ENCODE measurements around the gene BLOC1S4.
A peak's percentile ranks its signal among the peaks of the same experiment; 100 is the strongest.

BLOC1S4 gene

GRCh38 chr4:6701371-6701770, 14.6 kb upstream of the BLOC1S4 start:
- H3K9me3 Mint-ChIP-seq: peaks cover 0 to 5% of the 10 kb centered on the region in 2 donors
- H3K4me1 Mint-ChIP-seq: peaks cover 64% of the 10 kb centered on the region
- no peak for ATAC-seq
- no peak overlapping the region for H3K27ac Mint-ChIP-seq
- H3K27me3 Mint-ChIP-seq: no peaks in the 10 kb centered on the region
- peak in 1 of 2 donors; percentile 48 for DNase-seq
- H3K4me3 Mint-ChIP-seq: no peak overlapping the region

- H3K9me3 Mint-ChIP-seq: peaks cover 0 to 5% of the 10 kb centered on the region in 2 donors
- peaks cover 68% of the 10 kb centered on the region for H3K4me1 Mint-ChIP-seq
- ATAC-seq (no peak), DNase-seq (no peak)
- no peaks in the 10 kb centered on the region for H3K27me3 Mint-ChIP-seq
- peak overlapping the region in 1 of 2 donors; percentile 17 for H3K27ac Mint-ChIP-seq
- no peak overlapping the region for H3K4me3 Mint-ChIP-seq
Observed at GRCh38 chr4:6702761-6703160, 13.2 kb upstream of the BLOC1S4 start.

DNA sequence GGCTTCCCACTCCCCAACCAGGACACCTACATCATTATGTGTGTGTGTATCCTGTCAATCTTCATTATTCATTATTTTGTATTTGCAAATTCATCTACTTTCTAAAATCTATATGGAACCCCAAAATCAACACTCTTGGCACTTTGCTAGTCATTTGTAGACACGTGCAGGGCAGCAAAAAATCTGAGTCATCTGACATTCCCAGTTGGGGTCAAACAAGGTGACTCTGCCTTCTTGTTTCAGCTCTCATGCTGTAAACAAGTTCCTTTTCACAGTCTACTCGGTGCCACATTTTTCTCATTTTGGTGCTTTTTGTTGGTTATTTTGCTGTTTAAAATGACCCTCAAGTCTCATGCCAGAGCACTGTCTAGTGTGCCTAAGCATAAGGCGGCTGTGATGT, 12.2 kb upstream of the BLOC1S4 start:
- H3K4me1 Mint-ChIP-seq: peaks cover 70% of the 10 kb centered on the region
- ATAC-seq (peak; percentile 42), DNase-seq (no peak)
- H3K27ac Mint-ChIP-seq: peak overlapping the region in 1 of 2 donors; percentile 49
- H3K9me3 Mint-ChIP-seq: peaks cover 0 to 5% of the 10 kb centered on the region in 2 donors
- H3K4me3 Mint-ChIP-seq: peak overlapping the region; percentile 19 to 48
- no peaks in the 10 kb centered on the region for H3K27me3 Mint-ChIP-seq

- H3K27ac Mint-ChIP-seq: peak overlapping the region in 1 of 2 donors; percentile 91
- peak; percentile 67 for ATAC-seq
- peak overlapping the region; percentile 22 to 81 for H3K4me3 Mint-ChIP-seq
- no peak for DNase-seq
- H3K4me1 Mint-ChIP-seq: peaks cover 68% of the 10 kb centered on the region
- H3K9me3 Mint-ChIP-seq: peaks cover 0 to 5% of the 10 kb centered on the region in 2 donors
- H3K27me3 Mint-ChIP-seq: no peaks in the 10 kb centered on the region
Observed at GRCh38 chr4:6705646-6706045, 10.3 kb upstream of the BLOC1S4 start.

GRCh38 chr4:6706173-6706572, 9.8 kb upstream of the BLOC1S4 start:
- H3K27ac Mint-ChIP-seq: peak overlapping the region in 1 of 2 donors; percentile 95
- peaks cover 0 to 5% of the 10 kb centered on the region in 2 donors for H3K9me3 Mint-ChIP-seq
- peaks cover 73% of the 10 kb centered on the region for H3K4me1 Mint-ChIP-seq
- DNase-seq: no peak
- H3K4me3 Mint-ChIP-seq: peak overlapping the region in 1 of 2 donors; percentile 81
- H3K27me3 Mint-ChIP-seq: no peaks in the 10 kb centered on the region
- no peak for ATAC-seq

DNA sequence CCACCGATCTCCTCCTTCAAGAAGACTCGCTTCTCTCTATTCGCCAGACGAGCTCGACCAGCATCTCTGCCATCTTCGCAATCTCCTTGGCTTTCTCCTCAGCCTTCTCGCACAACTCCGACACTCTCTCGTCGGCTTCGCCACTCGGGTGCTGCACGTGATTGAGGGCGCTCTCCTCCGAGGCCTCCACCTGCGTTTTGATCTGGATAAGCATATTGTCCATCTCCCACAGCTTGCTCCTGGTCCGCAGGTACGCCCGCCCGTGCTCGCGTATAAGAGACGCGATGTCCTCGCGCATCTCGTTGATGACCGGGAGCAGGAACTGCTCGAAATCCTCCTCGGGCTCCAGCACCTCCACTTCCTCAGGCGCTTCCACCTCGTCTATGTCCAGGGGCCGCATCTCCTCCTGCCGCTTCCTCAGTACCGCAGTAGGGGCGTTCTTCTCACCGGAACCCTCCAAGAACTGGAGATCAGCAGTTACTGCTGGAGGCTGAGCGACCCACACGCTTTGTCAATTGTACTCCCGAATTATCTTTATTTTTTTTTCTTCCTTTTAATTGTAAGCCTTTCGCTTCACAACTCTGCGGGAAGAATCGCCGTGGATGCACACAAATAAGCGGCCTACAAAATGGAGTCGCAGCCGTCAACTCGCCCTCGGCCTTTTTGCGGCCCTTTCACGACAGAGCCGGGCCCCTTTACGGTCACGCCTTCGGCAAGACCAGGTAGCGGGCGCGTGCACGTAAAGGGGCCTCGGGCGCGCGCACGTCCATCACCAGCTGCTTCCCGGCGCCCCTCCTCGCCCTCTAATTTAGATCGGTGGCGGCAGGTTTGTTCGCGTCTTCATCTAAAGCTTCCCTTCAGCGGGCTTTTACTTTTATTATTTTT, 6.5 kb upstream of the BLOC1S4 start, which contains the start of gene MRFAP1L1:
Gene MRFAP1L1, minus strand, starts transcription at position 636 of the 885 bp plus-strand sequence. Its CDS starts 236 bp downstream, at position 400.
- peaks cover 64% of the 10 kb centered on the region for H3K4me1 Mint-ChIP-seq
- DNase-seq: peak; percentile 93 to 98
- peak within 1 kb of the TSS; percentile 95 to 97 for H3K27ac Mint-ChIP-seq
- H3K9me3 Mint-ChIP-seq: no peaks in the 10 kb centered on the region
- peak; percentile 75 for ATAC-seq
- no peaks in the 10 kb centered on the region for H3K27me3 Mint-ChIP-seq
- H3K4me3 Mint-ChIP-seq: peak within 1 kb of the TSS; percentile 98

DNA sequence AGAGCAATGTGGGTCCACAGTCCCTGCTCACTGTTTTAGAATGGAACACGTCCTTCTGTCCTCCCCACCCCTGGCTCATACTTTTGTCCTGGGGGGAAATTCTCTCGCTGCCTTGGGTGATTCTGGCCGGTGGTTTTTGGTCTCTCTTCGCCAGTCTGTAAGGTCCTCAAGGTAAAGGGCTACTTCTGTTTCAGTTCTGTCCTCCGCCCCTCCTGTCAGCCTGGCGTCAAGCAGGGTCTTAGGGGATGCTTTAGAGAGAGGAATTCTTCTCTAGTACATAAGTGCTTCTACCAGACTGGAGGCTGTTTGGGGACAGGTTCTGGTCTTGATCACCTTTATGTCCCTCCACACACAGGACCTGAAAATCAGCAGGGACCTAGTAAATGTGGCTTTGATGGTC, 5.7 kb upstream of the BLOC1S4 start:
- Mint-ChIP-seq H3K9me3 (no peaks in the 10 kb centered on the region), H3K4me3 (peak overlapping the region; percentile 98), H3K27ac (peak overlapping the region; percentile 79 to 95), H3K27me3 (no peaks in the 10 kb centered on the region), H3K4me1 (peaks cover 56% of the 10 kb centered on the region)
- DNase-seq (no peak), ATAC-seq (no peak)

DNA sequence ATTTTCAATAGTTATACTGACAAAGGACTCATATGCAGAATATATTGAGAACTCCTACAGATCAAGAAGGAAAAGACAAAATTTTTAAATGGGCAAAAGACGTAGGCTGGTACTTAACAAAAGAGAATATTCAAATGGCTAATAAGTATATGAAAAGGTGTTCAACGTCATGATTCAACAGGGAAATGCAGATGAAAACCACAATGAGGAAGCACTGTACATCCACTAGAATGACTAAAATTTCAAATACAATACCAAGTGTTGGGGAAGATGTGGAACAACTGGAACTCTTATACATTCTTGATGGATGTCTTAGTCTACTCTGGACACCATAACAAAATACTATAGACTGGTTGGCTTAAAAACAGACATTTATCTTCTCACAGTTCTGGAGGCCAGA, 5.0 kb upstream of the BLOC1S4 start:
- no peaks in the 10 kb centered on the region for H3K9me3 Mint-ChIP-seq
- peaks cover 56% of the 10 kb centered on the region for H3K4me1 Mint-ChIP-seq
- DNase-seq (no peak), ATAC-seq (no peak)
- no peak overlapping the region for H3K27ac Mint-ChIP-seq
- no peak overlapping the region for H3K4me3 Mint-ChIP-seq
- no peaks in the 10 kb centered on the region for H3K27me3 Mint-ChIP-seq

- Mint-ChIP-seq H3K27me3 (no peaks in the 10 kb centered on the region), H3K27ac (no peak overlapping the region), H3K9me3 (no peaks in the 10 kb centered on the region), H3K4me1 (peaks cover 41% of the 10 kb centered on the region), H3K4me3 (peak overlapping the region; percentile 8 to 43)
- ATAC-seq: no peak
- no peak for DNase-seq
Observed at GRCh38 chr4:6714954-6715353, 1.0 kb upstream of the BLOC1S4 start.

GRCh38 chr4:6715704-6716017, 313 bp upstream of the BLOC1S4 start:
- Mint-ChIP-seq H3K4me3 (peak overlapping the region; percentile 92 to 95), H3K4me1 (peaks cover 41% of the 10 kb centered on the region), H3K27ac (peak overlapping the region; percentile 95 to 98), H3K27me3 (no peaks in the 10 kb centered on the region), H3K9me3 (no peaks in the 10 kb centered on the region)
- DNase-seq (no peak), ATAC-seq (no peak)

DNA sequence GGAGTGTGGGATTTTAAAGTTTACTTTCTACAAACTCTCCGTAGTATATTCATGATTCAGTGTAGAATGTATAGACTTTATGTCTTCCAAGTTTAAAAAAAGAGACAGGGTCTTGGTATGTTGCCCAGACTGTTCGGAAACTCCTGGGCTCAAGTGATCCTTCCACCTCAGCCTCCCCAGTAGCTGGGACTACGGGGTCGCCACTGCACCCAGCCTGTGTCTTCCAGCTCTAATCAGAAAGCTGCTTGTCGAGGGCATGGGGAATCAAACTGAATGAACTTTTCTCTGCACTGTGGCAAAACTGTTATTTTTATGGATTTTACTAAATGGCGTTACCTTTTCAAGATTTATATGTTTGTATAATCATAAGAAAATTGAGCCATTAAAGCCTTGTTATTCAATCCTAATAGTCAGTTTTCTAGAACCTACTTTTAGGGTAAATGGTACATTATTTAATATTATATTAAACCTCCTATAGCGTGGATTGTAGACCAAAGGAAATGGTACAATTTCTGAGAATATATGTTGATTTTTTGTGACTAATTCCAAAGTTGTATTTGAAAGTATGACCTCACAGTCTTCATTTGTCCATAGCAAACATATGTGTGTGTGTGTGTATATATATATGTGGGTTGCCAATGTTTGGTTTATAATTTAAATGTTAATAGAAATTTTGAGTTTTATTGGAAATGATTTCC, 1.1 kb downstream of the BLOC1S4 start:
- Mint-ChIP-seq H3K27ac (peak overlapping the region; percentile 89 to 96), H3K4me3 (peak overlapping the region; percentile 92 to 95), H3K27me3 (no peaks in the 10 kb centered on the region), H3K4me1 (peaks cover 34% of the 10 kb centered on the region), H3K9me3 (no peaks in the 10 kb centered on the region)
- ATAC-seq: no peak
- DNase-seq: no peak

- H3K27ac Mint-ChIP-seq: no peak overlapping the region
- H3K4me3 Mint-ChIP-seq: peak overlapping the region in 1 of 2 donors; percentile 42
- peaks cover 34% of the 10 kb centered on the region for H3K4me1 Mint-ChIP-seq
- DNase-seq (no peak), ATAC-seq (no peak)
- H3K9me3 Mint-ChIP-seq: no peaks in the 10 kb centered on the region
- no peaks in the 10 kb centered on the region for H3K27me3 Mint-ChIP-seq
Observed at GRCh38 chr4:6718932-6719610, 3.1 kb downstream of the BLOC1S4 start.

GRCh38 chr4:6719611-6720179, 3.7 kb downstream of the BLOC1S4 start:
- DNase-seq: no peak
- Mint-ChIP-seq H3K9me3 (no peaks in the 10 kb centered on the region), H3K27ac (no peak overlapping the region), H3K27me3 (no peaks in the 10 kb centered on the region), H3K4me3 (no peak overlapping the region), H3K4me1 (peaks cover 34% of the 10 kb centered on the region)
- ATAC-seq: no peak

GRCh38 chr4:6720202-6720699, 4.3 kb downstream of the BLOC1S4 start:
- Mint-ChIP-seq H3K27me3 (no peaks in the 10 kb centered on the region), H3K4me1 (peaks cover 34% of the 10 kb centered on the region), H3K9me3 (no peaks in the 10 kb centered on the region), H3K4me3 (peak overlapping the region; percentile 77 to 79), H3K27ac (peak overlapping the region in 1 of 2 donors; percentile 48)
- DNase-seq: peak; percentile 77 to 82
- ATAC-seq: peak; percentile 61

- ATAC-seq: no peak
Observed at GRCh38 chr4:6721121-6721520, 5.1 kb downstream of the BLOC1S4 start.

More at GRCh38 chr4:6721121-6721520, 5.1 kb downstream of the BLOC1S4 start:
- DNase-seq: no peak
- peaks cover 26% of the 10 kb centered on the region for H3K4me1 Mint-ChIP-seq
- no peaks in the 10 kb centered on the region for H3K27me3 Mint-ChIP-seq
- H3K27ac Mint-ChIP-seq: no peak overlapping the region
- no peaks in the 10 kb centered on the region for H3K9me3 Mint-ChIP-seq
- no peak overlapping the region for H3K4me3 Mint-ChIP-seq

Measured in stimulated activated naive CD8-positive, alpha-beta T cell treated with anti-CD3 and anti-CD28 coated beads, Interleukin-15, amount 100 ng/mL, for 72 hours (primary cell).